Stimulated activated naive CD4-positive, alpha-beta T cell (primary cell): ENCODE data around the gene FOXS1.

Source experiments
- DNase-seq, 6 experiments: peaks; one replicate each; lab custom pipeline; 2025; lab: John Stamatoyannopoulos, UW

Gene FOXS1

GRCh38 chr20:31861135-31861384, 15.7 kb upstream of the FOXS1 start:
- no peak for DNase-seq

GRCh38 chr20:31860390-31861134, 15.2 kb upstream of the FOXS1 start:
- no peak for DNase-seq

GRCh38 chr20:31859998-31860380, 14.6 kb upstream of the FOXS1 start:
- DNase-seq: no peak

- no peak for DNase-seq
Observed at GRCh38 chr20:31859266-31859997, 14.0 kb upstream of the FOXS1 start.

- DNase-seq: no peak
Observed at GRCh38 chr20:31858760-31859083, 13.3 kb upstream of the FOXS1 start.

- DNase-seq: no peak
Observed at GRCh38 chr20:31857861-31858759, 12.7 kb upstream of the FOXS1 start.

- DNase-seq: no peak
Observed at GRCh38 chr20:31856516-31856915, 11.1 kb upstream of the FOXS1 start.

- DNase-seq: no peak
Observed at GRCh38 chr20:31853481-31853880, 8.1 kb upstream of the FOXS1 start.

- DNase-seq: no peak
Observed at GRCh38 chr20:31851240-31851955, 6.0 kb upstream of the FOXS1 start.

GRCh38 chr20:31849306-31849930, 4.0 kb upstream of the FOXS1 start:
- DNase-seq: no peak

- no peak for DNase-seq
Observed at GRCh38 chr20:31848088-31848999, 2.9 kb upstream of the FOXS1 start.

- DNase-seq: no peak
Observed at GRCh38 chr20:31846793-31847138, 1.4 kb upstream of the FOXS1 start.

- no peak for DNase-seq
Observed at GRCh38 chr20:31844737-31845299, 586 bp downstream of the FOXS1 start.

- no peak for DNase-seq
Observed at GRCh38 chr20:31843881-31844280, 1.5 kb downstream of the FOXS1 start.

GRCh38 chr20:31843288-31843687, 2.1 kb downstream of the FOXS1 start:
- no peak for DNase-seq

- no peak for DNase-seq
Observed at GRCh38 chr20:31842471-31843157, 2.8 kb downstream of the FOXS1 start.

- DNase-seq: no peak
Observed at GRCh38 chr20:31841928-31842327, 3.5 kb downstream of the FOXS1 start.

GRCh38 chr20:31840906-31841816, 4.2 kb downstream of the FOXS1 start:
- DNase-seq: no peak
